Activated CD8-positive, alpha-beta T cell treated with anti-CD3 and anti-CD28 coated beads for 36 hours (primary cell): Measurements from ENCODE around the gene AGAP2. TPM values are rescaled to one million over a fixed set of nuclear protein-coding genes. Genes with fewer than 3 reads are reported as not detected.
A peak's percentile ranks its signal among the peaks of the same experiment; 100 is the strongest.

ENCODE experiments used
- ATAC-seq: fragments of 200-7000 bp; cut with Tn5 transposase; one replicate; pipeline ENCODE4 v1.10.0; 2021; ENCODE audit warnings: mild to moderate bottlenecking, moderate library complexity
- CTCF ChIA-PET: fragments of 350-600 bp; sonication (Branson Sonifier 250); formaldehyde crosslinking; loops from one replicate; lab custom pipeline; 2021; ENCODE audit warnings: antibody characterized with exemption; lab: Charles Lee
- POLR2A ChIA-PET: fragments of 350-600 bp; sonication (Branson Sonifier 250); formaldehyde crosslinking; loops from one replicate; lab custom pipeline; 2021; ENCODE audit warnings: antibody characterized with exemption; lab: Charles Lee
- DNase-seq: peaks from one replicate; pipeline ENCODE4 v3.0.0-alpha.2; 2020
- H3K27ac Mint-ChIP-seq: one replicate; pipeline ENCODE4 v1.8.0; 2021; ENCODE audit warnings: mild to moderate bottlenecking, mixed read lengths
- H3K27me3 Mint-ChIP-seq: one replicate; pipeline ENCODE4 v1.8.0; 2021; ENCODE audit warnings: mixed read lengths
- H3K36me3 Mint-ChIP-seq: one replicate; pipeline ENCODE4 v1.8.0; 2021; ENCODE audit warnings: low read depth, mixed read lengths
- H3K4me1 Mint-ChIP-seq: one replicate; pipeline ENCODE4 v1.8.0; 2021; ENCODE audit warnings: low read depth, mixed read lengths
- H3K4me3 Mint-ChIP-seq: one replicate; pipeline ENCODE4 v1.8.0; 2021; ENCODE audit warnings: mild to moderate bottlenecking, moderate library complexity, mixed read lengths
- H3K9me3 Mint-ChIP-seq: one replicate; pipeline ENCODE4 v1.8.0; 2021; ENCODE audit warnings: mixed read lengths
- intact Hi-C: fragments of 100-400 bp; cut with micrococcal nuclease; formaldehyde crosslinking; loops from one replicate; pipeline ENCODE4 v1.10.0; 2022
- total RNA-seq, 2 experiments: library from RNA; stranded (reverse); gene quantifications; one replicate each; pipeline ENCODE4 v1.2.3, GENCODE V29; 2021
- TF ChIP-seq, protein P1 (sequence below): fragments of 200-600 bp; IDR thresholded peaks from one replicate; pipeline ENCODE4 v1.8.0; 2022; ENCODE audit warnings: antibody characterized with exemption, mild to moderate bottlenecking

Gene AGAP2
- total RNA-seq, 2 experiments from 2014 or later: 22.4 TPM

GRCh38 chr12:57757771-57758170, 19.2 kb upstream of the AGAP2 start:
- H3K36me3 Mint-ChIP-seq: peaks cover 37% of the 10 kb centered on the region
- peaks cover 43% of the 10 kb centered on the region for H3K4me1 Mint-ChIP-seq
- CTCF ChIA-PET: interaction anchor here (1.8 to 3.0 kb wide), 3 partner anchors 9 to 148 kb away, joined by 5 to 74 read pairs (median 6); partner anchors contain the start of genes AVIL and CYP27B1
- POLR2A ChIA-PET: no interaction called here
- H3K27me3 Mint-ChIP-seq: no peaks in the 10 kb centered on the region
- H3K4me3 Mint-ChIP-seq: no peak overlapping the region
- no peaks in the 10 kb centered on the region for H3K9me3 Mint-ChIP-seq
- DNase-seq (no peak), ATAC-seq (no peak)
- H3K27ac Mint-ChIP-seq: no peak overlapping the region
- TF ChIP-seq, protein P1, sequence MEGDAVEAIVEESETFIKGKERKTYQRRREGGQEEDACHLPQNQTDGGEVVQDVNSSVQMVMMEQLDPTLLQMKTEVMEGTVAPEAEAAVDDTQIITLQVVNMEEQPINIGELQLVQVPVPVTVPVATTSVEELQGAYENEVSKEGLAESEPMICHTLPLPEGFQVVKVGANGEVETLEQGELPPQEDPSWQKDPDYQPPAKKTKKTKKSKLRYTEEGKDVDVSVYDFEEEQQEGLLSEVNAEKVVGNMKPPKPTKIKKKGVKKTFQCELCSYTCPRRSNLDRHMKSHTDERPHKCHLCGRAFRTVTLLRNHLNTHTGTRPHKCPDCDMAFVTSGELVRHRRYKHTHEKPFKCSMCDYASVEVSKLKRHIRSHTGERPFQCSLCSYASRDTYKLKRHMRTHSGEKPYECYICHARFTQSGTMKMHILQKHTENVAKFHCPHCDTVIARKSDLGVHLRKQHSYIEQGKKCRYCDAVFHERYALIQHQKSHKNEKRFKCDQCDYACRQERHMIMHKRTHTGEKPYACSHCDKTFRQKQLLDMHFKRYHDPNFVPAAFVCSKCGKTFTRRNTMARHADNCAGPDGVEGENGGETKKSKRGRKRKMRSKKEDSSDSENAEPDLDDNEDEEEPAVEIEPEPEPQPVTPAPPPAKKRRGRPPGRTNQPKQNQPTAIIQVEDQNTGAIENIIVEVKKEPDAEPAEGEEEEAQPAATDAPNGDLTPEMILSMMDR: no peak
- intact Hi-C loops: no loop called here

DNA sequence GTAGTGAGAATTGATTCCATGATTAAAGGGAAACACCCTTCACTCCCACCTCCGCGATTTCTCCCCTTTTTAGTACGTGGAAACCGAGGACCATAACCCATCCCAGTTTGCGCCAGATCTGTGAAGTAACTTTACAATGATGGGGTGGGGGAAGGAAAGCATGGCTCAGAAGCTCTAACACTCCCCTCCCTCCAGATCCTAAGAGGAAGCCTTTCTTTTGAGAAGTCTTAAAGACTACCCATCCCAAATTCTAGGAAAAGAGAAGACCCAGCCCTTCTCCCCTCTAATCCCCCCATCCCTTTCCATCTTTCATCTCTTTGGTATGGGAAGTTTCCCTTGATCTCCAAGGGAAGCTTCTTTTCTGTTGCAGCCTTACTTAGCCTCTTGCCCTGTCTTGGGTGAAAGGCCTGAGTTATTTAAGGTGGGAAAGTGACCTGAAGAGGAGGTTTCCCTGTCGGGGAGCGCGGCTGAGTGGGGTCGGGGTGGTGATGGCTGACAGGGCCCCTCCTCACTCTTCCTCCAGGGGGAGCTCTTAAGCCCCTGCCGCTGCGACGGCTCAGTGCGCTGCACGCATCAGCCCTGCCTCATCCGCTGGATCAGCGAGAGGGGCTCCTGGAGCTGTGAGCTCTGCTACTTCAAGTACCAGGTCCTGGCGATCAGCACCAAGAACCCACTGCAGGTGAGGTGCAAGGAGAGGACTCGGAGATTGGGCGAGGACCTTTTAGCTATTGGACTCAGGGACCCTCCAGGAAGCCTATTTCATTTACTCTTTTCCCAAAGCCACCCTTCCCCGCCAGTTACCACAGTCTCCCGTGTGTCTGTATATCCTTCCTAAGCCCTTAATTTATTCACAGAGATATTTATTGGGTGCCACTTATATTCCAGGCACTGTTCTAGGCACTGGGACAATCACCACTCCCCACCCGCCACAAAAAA, 18.1 kb upstream of the AGAP2 start:
- ChIA-PET POLR2A (interaction anchor here (0.8 to 2.4 kb wide), 10 partner anchors 8 to 1127 kb away, joined by 3 to 10 read pairs (median 6); partner anchors contain the start of genes BAZ2A, EEF1AKMT3, METTL1 and TSPAN31), CTCF (interaction anchor here (0.7 to 3.0 kb wide), 33 partner anchors 9 to 232 kb away, joined by 3 to 74 read pairs (median 5); partner anchors contain the start of genes AVIL, CYP27B1, EEF1AKMT3 and METTL1)
- H3K4me1 Mint-ChIP-seq: peaks cover 47% of the 10 kb centered on the region
- no peaks in the 10 kb centered on the region for H3K27me3 Mint-ChIP-seq
- H3K9me3 Mint-ChIP-seq: no peaks in the 10 kb centered on the region
- peak; percentile 81 for DNase-seq
- peak overlapping the region; percentile 79 for H3K4me3 Mint-ChIP-seq
- peak; percentile 33 for ATAC-seq
- H3K36me3 Mint-ChIP-seq: peaks cover 37% of the 10 kb centered on the region
- TF ChIP-seq, protein P1: peak; percentile 81
- intact Hi-C loops: no loop called here
- peak overlapping the region; percentile 67 for H3K27ac Mint-ChIP-seq

DNA sequence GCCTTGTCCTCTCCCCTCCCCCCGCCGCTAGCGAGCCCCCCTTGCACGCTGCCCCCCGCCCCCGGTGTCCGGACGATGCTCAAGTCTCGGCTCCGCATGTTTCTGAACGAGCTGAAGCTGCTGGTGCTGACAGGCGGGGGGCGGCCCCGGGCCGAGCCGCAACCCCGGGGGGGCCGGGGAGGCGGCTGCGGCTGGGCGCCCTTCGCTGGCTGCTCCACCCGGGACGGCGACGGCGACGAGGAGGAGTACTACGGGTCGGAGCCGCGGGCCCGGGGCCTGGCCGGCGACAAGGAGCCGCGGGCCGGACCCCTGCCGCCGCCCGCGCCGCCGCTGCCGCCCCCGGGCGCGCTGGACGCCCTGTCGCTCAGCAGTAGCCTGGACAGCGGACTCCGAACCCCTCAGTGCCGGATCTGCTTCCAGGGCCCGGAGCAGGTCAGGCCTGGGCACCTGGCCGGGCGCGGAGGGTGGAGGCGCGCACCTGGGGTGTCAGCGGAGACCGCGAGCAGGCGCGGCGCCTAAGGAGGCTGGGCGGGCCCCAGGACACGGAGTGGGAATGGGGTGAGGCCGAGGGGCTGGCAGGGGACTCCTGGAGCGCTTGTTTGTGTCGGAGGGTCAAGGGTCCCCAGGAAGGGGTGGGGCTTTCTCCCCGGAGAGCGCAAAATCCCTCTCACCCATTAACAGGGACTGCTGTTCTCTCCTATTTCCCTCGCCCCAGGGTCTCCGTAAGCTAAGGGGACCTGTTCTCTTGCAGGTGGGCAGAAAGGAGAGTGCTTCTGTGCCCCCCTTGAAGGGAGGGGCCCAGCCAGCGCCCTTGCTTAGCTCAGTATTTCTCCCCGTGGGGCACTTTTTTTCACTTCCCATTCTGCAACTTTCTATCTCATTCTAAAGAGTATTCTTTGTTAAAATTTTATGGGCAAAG, 17.2 kb upstream of the AGAP2 start:
- POLR2A ChIA-PET: interaction anchor here (0.8 to 2.4 kb wide), 8 partner anchors 8 to 1126 kb away, joined by 3 to 10 read pairs (median 8); partner anchors contain the start of genes BAZ2A, EEF1AKMT3, METTL1 and TSPAN31
- H3K36me3 Mint-ChIP-seq: peaks cover 41% of the 10 kb centered on the region
- no peaks in the 10 kb centered on the region for H3K9me3 Mint-ChIP-seq
- CTCF ChIA-PET: interaction anchor here (0.7 to 3.0 kb wide), 21 partner anchors 11 to 231 kb away, joined by 3 to 74 read pairs (median 5); partner anchors contain the start of genes AVIL, CYP27B1, EEF1AKMT3 and METTL1
- intact Hi-C loops: no loop called here
- peak overlapping the region; percentile 79 for H3K4me3 Mint-ChIP-seq
- TF ChIP-seq, protein P1: no peak
- DNase-seq (peak; percentile 39), ATAC-seq (no peak)
- peak overlapping the region; percentile 21 for H3K27ac Mint-ChIP-seq
- no peaks in the 10 kb centered on the region for H3K27me3 Mint-ChIP-seq
- peaks cover 55% of the 10 kb centered on the region for H3K4me1 Mint-ChIP-seq

DNA sequence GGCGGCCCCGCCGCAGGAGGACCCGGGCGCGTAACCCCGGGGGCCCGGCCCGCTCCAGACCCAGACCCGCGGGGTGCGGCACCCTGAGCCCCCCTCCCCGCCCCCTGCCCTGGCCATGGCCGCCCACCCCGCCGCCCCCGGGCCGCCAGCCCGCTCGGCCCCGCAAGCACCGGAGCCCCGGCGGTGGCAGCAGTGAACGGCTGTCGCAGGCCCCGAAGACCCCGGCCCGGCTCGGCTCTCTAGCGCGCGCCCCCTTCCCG, 16.6 kb upstream of the AGAP2 start:
- POLR2A ChIA-PET: interaction anchor here (2.3 to 2.4 kb wide), 2 partner anchors 9 to 17 kb away, joined by 8 to 9 read pairs; partner anchors contain the start of genes EEF1AKMT3 and METTL1
- Mint-ChIP-seq H3K27ac (no peak overlapping the region), H3K27me3 (no peaks in the 10 kb centered on the region), H3K36me3 (peaks cover 42% of the 10 kb centered on the region), H3K4me1 (peaks cover 60% of the 10 kb centered on the region), H3K9me3 (no peaks in the 10 kb centered on the region), H3K4me3 (peak overlapping the region; percentile 35)
- TF ChIP-seq, protein P1: no peak
- DNase-seq (no peak), ATAC-seq (no peak)
- intact Hi-C loops: no loop called here
- CTCF ChIA-PET: interaction anchor here (3.0 kb wide), 1 partner anchor 11 kb away, joined by 74 read pairs; the partner anchor contains the start of gene CYP27B1
